ENCODE measurements around the gene MB21D2. TPM values are rescaled to one million over a fixed set of nuclear protein-coding genes. Genes with fewer than 3 reads are reported as not detected.

MB21D2 gene
- total and polyA plus RNA-seq, 2 donors (not counting 1 experiment from before 2014, with no cell fraction given) = 0.03 to 0.20 TPM

DNA sequence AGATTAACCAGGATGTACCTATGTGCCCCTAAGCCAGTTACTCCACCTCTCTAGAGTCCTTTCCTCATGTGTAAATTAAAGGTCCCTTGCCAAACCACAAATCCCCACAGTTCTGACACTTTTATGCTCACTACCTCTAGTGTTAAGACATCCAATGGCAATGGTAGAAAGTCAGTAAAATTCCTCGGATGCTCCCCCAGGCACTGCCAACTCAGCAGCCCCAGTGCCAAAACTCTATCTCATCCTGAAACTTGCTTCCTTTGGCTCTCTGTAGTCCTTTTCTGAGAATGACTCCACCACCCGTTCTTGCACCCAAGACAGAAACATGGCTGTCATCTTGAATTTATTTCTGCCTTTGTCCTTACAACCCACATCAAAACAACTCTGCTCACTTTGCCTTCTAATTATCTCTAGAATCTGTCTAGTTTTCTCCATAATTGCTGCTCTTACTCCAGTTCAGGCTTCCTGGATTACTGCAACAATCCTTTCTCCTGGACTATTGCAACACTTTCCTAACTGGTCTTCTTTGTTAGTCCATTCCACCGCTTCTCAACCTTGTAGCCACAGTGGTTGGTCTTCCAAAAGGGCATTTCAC lies 41.6 kb downstream of the MB21D2 start:
- Mint-ChIP-seq H3K9me3 (ENCODE audit: insufficient read depth) (no peaks in the 10 kb centered on the region), H3K27me3 (peaks cover 14% of the 10 kb centered on the region), H3K4me3 (no peak overlapping the region), H3K27ac (no peak overlapping the region), H3K4me1 (no peaks in the 10 kb centered on the region)
- H4K20me1 ChIP-seq (ENCODE audit: control insufficient read depth, insufficient read depth, low read length, poor library complexity, severe bottlenecking) = no peaks in the 10 kb centered on the region
- ATAC-seq (ENCODE audit: low read depth) (no peak), DNase-seq (no peak)
- H3K4me3 ChIP-seq (ENCODE audit: control extremely low read depth in 1 of 5, extremely low read depth in 1 of 5, insufficient read depth in 1 of 5, low read depth in 2 of 5, low read length in 4 of 5) = no peak overlapping the region
- H3K9me3 ChIP-seq (ENCODE audit: control extremely low read depth in 1 of 3, control insufficient read depth in 2 of 3, insufficient read depth in 1 of 3, low read length in 2 of 3) = no peaks in the 10 kb centered on the region
- intact Hi-C loops (cut with micrococcal nuclease) = no loop called here
- CTCF ChIA-PET = no interaction called here
- no peak overlapping the region for H3K27ac ChIP-seq (ENCODE audit: low read length in 2 of 2)
- H3K36me3 ChIP-seq (replicated peaks in 1 of 2; ENCODE audit: control extremely low read depth in 1 of 2, control insufficient read depth in 1 of 2, extremely low read depth in 1 of 2, insufficient read depth in 2 of 2, low read length in 1 of 2) = no peaks in the 10 kb centered on the region
- WGBS (ENCODE audit: insufficient coverage) = 66% methylated on average over 3 of the region's 3 CpGs
- H2AFZ ChIP-seq (ENCODE audit: insufficient read depth, low read depth, low read length, poor library complexity, severe bottlenecking) = no peak overlapping the region
- H3K27me3 ChIP-seq (replicated peaks in 1 of 4; ENCODE audit: control extremely low read depth in 1 of 4, control insufficient read depth in 3 of 4, insufficient read depth in 4 of 4, low read length in 3 of 4) = no peaks in the 10 kb centered on the region
- no peak overlapping the region for H3K9ac ChIP-seq (ENCODE audit: low read length)
- POLR2A ChIA-PET = no interaction called here
- no peaks in the 10 kb centered on the region for H3K4me1 ChIP-seq (ENCODE audit: control insufficient read depth in 2 of 2, insufficient read depth in 2 of 2, low read length in 2 of 2)
- H3K4me2 ChIP-seq (replicated peaks; ENCODE audit: low read depth, low read length, poor library complexity, severe bottlenecking) = no peak overlapping the region
- no peaks in the 10 kb centered on the region for H3K79me2 ChIP-seq (ENCODE audit: control insufficient read depth, insufficient read depth, low read length)
- TF ChIP-seq, protein P1, sequence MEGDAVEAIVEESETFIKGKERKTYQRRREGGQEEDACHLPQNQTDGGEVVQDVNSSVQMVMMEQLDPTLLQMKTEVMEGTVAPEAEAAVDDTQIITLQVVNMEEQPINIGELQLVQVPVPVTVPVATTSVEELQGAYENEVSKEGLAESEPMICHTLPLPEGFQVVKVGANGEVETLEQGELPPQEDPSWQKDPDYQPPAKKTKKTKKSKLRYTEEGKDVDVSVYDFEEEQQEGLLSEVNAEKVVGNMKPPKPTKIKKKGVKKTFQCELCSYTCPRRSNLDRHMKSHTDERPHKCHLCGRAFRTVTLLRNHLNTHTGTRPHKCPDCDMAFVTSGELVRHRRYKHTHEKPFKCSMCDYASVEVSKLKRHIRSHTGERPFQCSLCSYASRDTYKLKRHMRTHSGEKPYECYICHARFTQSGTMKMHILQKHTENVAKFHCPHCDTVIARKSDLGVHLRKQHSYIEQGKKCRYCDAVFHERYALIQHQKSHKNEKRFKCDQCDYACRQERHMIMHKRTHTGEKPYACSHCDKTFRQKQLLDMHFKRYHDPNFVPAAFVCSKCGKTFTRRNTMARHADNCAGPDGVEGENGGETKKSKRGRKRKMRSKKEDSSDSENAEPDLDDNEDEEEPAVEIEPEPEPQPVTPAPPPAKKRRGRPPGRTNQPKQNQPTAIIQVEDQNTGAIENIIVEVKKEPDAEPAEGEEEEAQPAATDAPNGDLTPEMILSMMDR (IDR thresholded peaks at IDR 0.05) = no peak
- TF ChIP-seq EZH2 (IDR thresholded peaks at IDR 0.05; ENCODE audit: borderline replicate concordance, insufficient read depth, low read depth, low read length, poor library complexity, severe bottlenecking) = no peak

DNA sequence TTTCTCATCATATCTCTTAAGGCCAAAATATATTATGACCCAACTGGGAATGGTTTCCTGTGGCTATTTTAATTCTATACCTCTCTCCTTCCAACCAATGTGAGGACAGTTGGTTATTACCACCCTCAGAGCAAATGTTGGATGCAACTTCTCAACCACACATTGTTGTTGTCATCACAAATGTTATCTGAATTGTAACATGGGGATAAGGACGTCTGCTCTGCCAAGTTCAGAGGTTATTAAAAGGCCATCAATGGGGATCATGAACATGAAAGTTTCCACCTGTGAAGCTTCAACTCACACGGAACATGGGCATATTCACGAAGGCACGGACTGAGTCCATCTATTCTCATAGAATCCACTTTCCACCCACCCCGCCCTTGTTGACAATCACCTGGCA lies 46.8 kb downstream of the MB21D2 start:
- DNase-seq (no peak), ATAC-seq (ENCODE audit: low read depth) (no peak)
- Histone ChIP-seq H3K9ac (ENCODE audit: low read length) (no peak overlapping the region), H3K79me2 (ENCODE audit: control insufficient read depth, insufficient read depth, low read length) (no peaks in the 10 kb centered on the region), H4K20me1 (ENCODE audit: control insufficient read depth, insufficient read depth, low read length, poor library complexity, severe bottlenecking) (no peaks in the 10 kb centered on the region), H3K27ac (ENCODE audit: low read length in 2 of 2) (no peak overlapping the region), H3K4me3 (ENCODE audit: control extremely low read depth in 1 of 5, extremely low read depth in 1 of 5, insufficient read depth in 1 of 5, low read depth in 2 of 5, low read length in 4 of 5) (no peak overlapping the region), H3K4me1 (ENCODE audit: control insufficient read depth in 2 of 2, insufficient read depth in 2 of 2, low read length in 2 of 2) (no peaks in the 10 kb centered on the region), H3K36me3 (replicated peaks in 1 of 2; ENCODE audit: control extremely low read depth in 1 of 2, control insufficient read depth in 1 of 2, extremely low read depth in 1 of 2, insufficient read depth in 2 of 2, low read length in 1 of 2) (no peaks in the 10 kb centered on the region), H3K9me3 (ENCODE audit: control extremely low read depth in 1 of 3, control insufficient read depth in 2 of 3, insufficient read depth in 1 of 3, low read length in 2 of 3) (no peaks in the 10 kb centered on the region), H3K27me3 (replicated peaks in 1 of 4; ENCODE audit: control extremely low read depth in 1 of 4, control insufficient read depth in 3 of 4, insufficient read depth in 4 of 4, low read length in 3 of 4) (no peaks in the 10 kb centered on the region), H3K4me2 (replicated peaks; ENCODE audit: low read depth, low read length, poor library complexity, severe bottlenecking) (no peak overlapping the region), H2AFZ (ENCODE audit: insufficient read depth, low read depth, low read length, poor library complexity, severe bottlenecking) (no peak overlapping the region)
- intact Hi-C loops (cut with micrococcal nuclease) = no loop called here
- ChIA-PET CTCF (no interaction called here), POLR2A (no interaction called here)
- no peak overlapping the region for H3K27ac Mint-ChIP-seq
- peaks cover 11% of the 10 kb centered on the region for H3K27me3 Mint-ChIP-seq
- no peaks in the 10 kb centered on the region for H3K9me3 Mint-ChIP-seq (ENCODE audit: insufficient read depth)
- WGBS (ENCODE audit: insufficient coverage) = 100% methylated on average over 2 of the region's 5 CpGs
- no peaks in the 10 kb centered on the region for H3K4me1 Mint-ChIP-seq
- TF ChIP-seq EZH2 (IDR thresholded peaks at IDR 0.05; ENCODE audit: borderline replicate concordance, insufficient read depth, low read depth, low read length, poor library complexity, severe bottlenecking) = no peak
- TF ChIP-seq, protein P1 (IDR thresholded peaks at IDR 0.05) = no peak
- no peak overlapping the region for H3K4me3 Mint-ChIP-seq

Data from B cell (primary cell).